ENCODE results near the gene RGMA. TPM values are rescaled to one million over a fixed set of nuclear protein-coding genes. Genes with fewer than 3 reads are reported as not detected.

Gene RGMA
- total RNA-seq, 2 experiments from 2014 or later: not detected

- no peak for DNase-seq (ENCODE audit: low spot score)
- Histone ChIP-seq H3K9me2 (ENCODE audit: insufficient read depth, low read length) (no peaks in the 10 kb centered on the region), H3K4me2 (ENCODE audit: low read length) (no peak overlapping the region), H3K36me3 (ENCODE audit: insufficient read depth, low read length) (no peaks in the 10 kb centered on the region), H4K20me1 (ENCODE audit: insufficient read depth, low read length) (no peaks in the 10 kb centered on the region), H3K9me3 (ENCODE audit: low read length) (no peaks in the 10 kb centered on the region), H2AFZ (ENCODE audit: low read length) (no peak overlapping the region), H3K4me3 (ENCODE audit: low read depth, low read length, poor library complexity, severe bottlenecking) (no peak overlapping the region), H3K79me2 (ENCODE audit: insufficient read depth, low read depth, low read length) (no peaks in the 10 kb centered on the region), H3K4me1 (ENCODE audit: insufficient read depth, low read length, poor library complexity, severe bottlenecking) (no peaks in the 10 kb centered on the region), H3K27ac (ENCODE audit: low read depth, low read length, poor library complexity, severe bottlenecking) (no peak overlapping the region)
- ChIA-PET POLR2A (interaction anchor here (0.5 kb wide), 1 partner anchor 1237 kb away, joined by 3 read pairs; no protein-coding TSS in a partner anchor), CTCF (ENCODE audit: unreplicated experiment) (interaction anchor here (0.6 kb wide), 1 partner anchor 14 kb away, joined by 5 read pairs; no protein-coding TSS in a partner anchor)
- TF ChIP-seq CTCF (conservative IDR thresholded peaks at IDR 0.05; ENCODE audit: low read length) (no peak), EZH2phosphoT487 (IDR thresholded peaks at IDR 0.05; ENCODE audit: borderline replicate concordance, low read depth, low read length) (no peak)
- no TSS peak for BruUV-seq (replicated peaks)
- intact Hi-C loops (cut with micrococcal nuclease; ENCODE audit: unreplicated experiment): no loop called here
Measured at GRCh38 chr15:93050648-93051047, 38.4 kb downstream of the RGMA start.

- Histone ChIP-seq H3K27ac (ENCODE audit: low read depth, low read length, poor library complexity, severe bottlenecking) (no peak overlapping the region), H3K4me2 (ENCODE audit: low read length) (no peak overlapping the region), H3K4me1 (ENCODE audit: insufficient read depth, low read length, poor library complexity, severe bottlenecking) (no peaks in the 10 kb centered on the region), H3K4me3 (ENCODE audit: low read depth, low read length, poor library complexity, severe bottlenecking) (no peak overlapping the region), H3K79me2 (ENCODE audit: insufficient read depth, low read depth, low read length) (no peaks in the 10 kb centered on the region), H3K36me3 (ENCODE audit: insufficient read depth, low read length) (no peaks in the 10 kb centered on the region), H3K9me3 (ENCODE audit: low read length) (no peaks in the 10 kb centered on the region), H4K20me1 (ENCODE audit: insufficient read depth, low read length) (no peaks in the 10 kb centered on the region), H2AFZ (ENCODE audit: low read length) (no peak overlapping the region), H3K9me2 (ENCODE audit: insufficient read depth, low read length) (no peaks in the 10 kb centered on the region)
- TF ChIP-seq CTCF (conservative IDR thresholded peaks at IDR 0.05; ENCODE audit: low read length) (no peak), EZH2phosphoT487 (IDR thresholded peaks at IDR 0.05; ENCODE audit: borderline replicate concordance, low read depth, low read length) (no peak)
- CTCF ChIA-PET (ENCODE audit: unreplicated experiment): no interaction called here
- intact Hi-C loops (cut with micrococcal nuclease; ENCODE audit: unreplicated experiment): no loop called here
- POLR2A ChIA-PET: no interaction called here
- DNase-seq (ENCODE audit: low spot score): no peak
- BruUV-seq (replicated peaks): no TSS peak
Measured at GRCh38 chr15:93049914-93050578, 39.0 kb downstream of the RGMA start.

- Histone ChIP-seq H3K27ac (ENCODE audit: low read depth, low read length, poor library complexity, severe bottlenecking) (no peak overlapping the region), H3K36me3 (ENCODE audit: insufficient read depth, low read length) (no peaks in the 10 kb centered on the region), H3K9me2 (ENCODE audit: insufficient read depth, low read length) (no peaks in the 10 kb centered on the region), H3K9me3 (ENCODE audit: low read length) (no peaks in the 10 kb centered on the region), H3K4me1 (ENCODE audit: insufficient read depth, low read length, poor library complexity, severe bottlenecking) (no peaks in the 10 kb centered on the region), H3K4me2 (ENCODE audit: low read length) (no peak overlapping the region), H4K20me1 (ENCODE audit: insufficient read depth, low read length) (no peaks in the 10 kb centered on the region), H2AFZ (ENCODE audit: low read length) (no peak overlapping the region), H3K4me3 (ENCODE audit: low read depth, low read length, poor library complexity, severe bottlenecking) (no peak overlapping the region), H3K79me2 (ENCODE audit: insufficient read depth, low read depth, low read length) (no peaks in the 10 kb centered on the region)
- POLR2A ChIA-PET: no interaction called here
- no peak for DNase-seq (ENCODE audit: low spot score)
- CTCF ChIA-PET (ENCODE audit: unreplicated experiment): no interaction called here
- BruUV-seq (replicated peaks): no TSS peak
- TF ChIP-seq EZH2phosphoT487 (IDR thresholded peaks at IDR 0.05; ENCODE audit: borderline replicate concordance, low read depth, low read length): no peak
- TF ChIP-seq CTCF (conservative IDR thresholded peaks at IDR 0.05; ENCODE audit: low read length): no peak
- intact Hi-C loops (cut with micrococcal nuclease; ENCODE audit: unreplicated experiment): no loop called here
Measured at GRCh38 chr15:93049233-93049632, 39.8 kb downstream of the RGMA start.

Measured in OCI-LY7 (cell line).